Rectal smooth muscle tissue (tissue), 1 donor: ENCODE results near the gene C18orf54.
"Not testable (repeated sequence)": the region's sequence is repeated elsewhere in the genome, so short reads cannot be mapped to it uniquely, and the experiment has no call there.

Source experiments
- H3K27ac ChIP-seq: one replicate; pipeline ENCODE4 v1.7.0; 2013; ENCODE audit warnings: low read depth, low read length, inconsistent platforms
- H3K27me3 ChIP-seq: one replicate; pipeline ENCODE4 v1.7.0; 2013; ENCODE audit warnings: low read length; ENCODE audit not compliant: control insufficient read depth, insufficient read depth
- H3K36me3 ChIP-seq: one replicate; pipeline ENCODE4 v1.7.0; 2013; ENCODE audit warnings: low read length; ENCODE audit not compliant: control insufficient read depth, insufficient read depth
- H3K4me1 ChIP-seq: one replicate; pipeline ENCODE4 v1.7.0; 2013; ENCODE audit warnings: low read length; ENCODE audit not compliant: control insufficient read depth, insufficient read depth
- H3K4me3 ChIP-seq: one replicate; pipeline ENCODE4 v1.7.0; 2013; ENCODE audit warnings: low read length
- H3K9ac ChIP-seq: one replicate; pipeline ENCODE4 v1.7.0; 2013; ENCODE audit warnings: low read length

The C18orf54 gene

DNA sequence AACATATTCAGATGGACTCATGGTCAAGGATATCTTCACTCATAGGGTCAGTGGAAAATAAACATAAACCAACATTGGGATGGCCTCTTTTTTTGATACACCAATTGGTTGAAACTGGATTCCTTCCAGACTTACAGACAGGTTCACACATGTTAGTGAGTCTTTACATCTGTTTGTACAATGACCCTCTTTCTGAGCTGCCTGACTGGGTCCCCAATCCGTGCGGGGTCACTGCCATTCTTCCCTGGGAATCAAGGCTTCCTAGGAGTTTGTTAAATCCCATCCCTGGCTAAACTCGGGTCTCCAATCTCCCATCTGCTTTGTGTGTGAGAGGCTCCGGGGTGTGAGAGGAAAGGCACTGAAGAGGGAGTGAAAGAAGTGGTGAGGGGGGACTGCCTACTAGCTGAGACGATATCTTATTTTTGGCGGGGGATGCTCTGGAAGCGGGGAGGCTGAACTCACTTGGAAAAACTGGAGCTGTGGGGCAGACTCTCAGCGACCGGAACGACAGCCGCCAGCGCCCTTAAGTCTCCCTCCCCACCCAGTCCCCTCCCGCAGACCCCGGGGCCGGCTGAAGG lies 535 bp upstream of the C18orf54 start:
- Histone ChIP-seq H3K9ac (peak overlapping the region; percentile 29), H3K4me3 (peak overlapping the region; percentile 90), H3K27me3 (no peaks in the 10 kb centered on the region), H3K4me1 (no peaks in the 10 kb centered on the region), H3K36me3 (no peaks in the 10 kb centered on the region), H3K27ac (no peak overlapping the region)

DNA sequence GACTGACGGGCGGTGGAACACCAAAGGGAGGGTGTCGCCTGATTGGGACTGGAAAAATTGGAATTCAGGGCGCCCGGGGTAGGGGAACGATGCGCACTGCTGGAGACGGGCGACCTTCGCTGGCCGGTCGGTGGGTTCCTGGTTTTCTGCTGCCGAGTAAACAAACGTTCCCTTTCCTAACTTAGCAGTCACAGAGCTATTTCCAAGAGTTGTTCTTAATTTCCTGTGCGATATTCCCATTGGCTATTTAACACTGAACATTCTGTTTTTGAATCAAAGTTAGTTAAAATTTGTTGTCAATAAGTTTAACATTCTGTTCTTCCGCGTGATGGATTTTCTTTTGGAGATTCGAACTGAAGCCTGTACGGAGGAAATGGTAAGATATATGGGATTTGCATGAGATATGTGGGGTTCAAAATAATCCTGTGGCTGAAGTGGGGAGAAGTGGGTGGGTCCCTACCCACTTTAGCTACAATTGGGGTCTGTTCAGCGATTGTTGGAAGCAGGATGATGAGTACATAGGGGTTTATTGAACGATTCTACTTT lies 862 bp downstream of the C18orf54 start:
- Histone ChIP-seq H3K4me3 (peak overlapping the region; percentile 90), H3K9ac (no peak overlapping the region), H3K27ac (no peak overlapping the region), H3K36me3 (no peaks in the 10 kb centered on the region), H3K27me3 (no peaks in the 10 kb centered on the region), H3K4me1 (no peaks in the 10 kb centered on the region)

DNA sequence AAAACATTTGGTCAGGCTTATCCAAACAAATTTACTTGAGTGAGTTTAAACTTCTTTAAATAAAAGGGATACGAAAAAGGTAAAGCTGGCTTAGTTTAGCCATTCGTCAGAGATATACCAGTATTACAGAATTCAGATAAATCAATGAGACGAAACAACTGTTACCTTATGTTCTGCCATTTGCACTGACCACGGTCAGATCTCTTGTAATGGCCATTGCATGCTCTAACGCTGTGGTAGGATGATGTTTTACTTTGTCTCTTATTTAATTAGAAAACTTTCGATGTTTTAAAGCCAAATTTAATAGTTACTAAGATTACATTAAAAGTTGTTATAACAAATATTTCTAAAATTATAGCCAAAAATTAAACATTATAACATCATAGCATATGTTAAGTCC lies 1.5 kb downstream of the C18orf54 start:
- H3K4me3 ChIP-seq = no peak overlapping the region
- no peak overlapping the region for H3K9ac ChIP-seq

DNA sequence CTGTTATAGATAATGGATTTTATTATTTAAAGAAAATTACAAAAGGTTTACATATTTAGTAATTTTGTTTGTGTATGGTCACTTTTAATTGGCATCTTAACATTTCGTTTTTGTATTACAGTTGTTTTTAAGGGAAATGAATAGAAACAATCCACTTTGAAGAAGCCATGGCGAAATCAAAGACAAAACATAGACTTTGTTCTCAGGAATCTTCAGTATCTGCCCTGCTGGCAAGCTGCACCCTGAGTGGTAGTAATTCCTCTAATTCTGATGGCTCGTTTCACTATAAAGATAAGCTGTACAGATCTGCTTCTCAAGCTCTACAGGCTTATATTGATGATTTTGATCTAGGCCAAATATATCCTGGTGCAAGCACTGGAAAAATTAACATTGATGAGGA lies 2.7 kb downstream of the C18orf54 start:
- H3K27ac ChIP-seq = no peak overlapping the region
- H3K27me3 ChIP-seq = no peaks in the 10 kb centered on the region
- no peak overlapping the region for H3K9ac ChIP-seq
- H3K36me3 ChIP-seq = no peaks in the 10 kb centered on the region
- no peak overlapping the region for H3K4me3 ChIP-seq
- H3K4me1 ChIP-seq = no peaks in the 10 kb centered on the region

More for the DNA sequence above, 1.5 kb downstream of the C18orf54 start:
- H3K36me3 ChIP-seq = no peaks in the 10 kb centered on the region
- H3K27me3 ChIP-seq = no peaks in the 10 kb centered on the region
- no peak overlapping the region for H3K27ac ChIP-seq
- no peaks in the 10 kb centered on the region for H3K4me1 ChIP-seq

DNA sequence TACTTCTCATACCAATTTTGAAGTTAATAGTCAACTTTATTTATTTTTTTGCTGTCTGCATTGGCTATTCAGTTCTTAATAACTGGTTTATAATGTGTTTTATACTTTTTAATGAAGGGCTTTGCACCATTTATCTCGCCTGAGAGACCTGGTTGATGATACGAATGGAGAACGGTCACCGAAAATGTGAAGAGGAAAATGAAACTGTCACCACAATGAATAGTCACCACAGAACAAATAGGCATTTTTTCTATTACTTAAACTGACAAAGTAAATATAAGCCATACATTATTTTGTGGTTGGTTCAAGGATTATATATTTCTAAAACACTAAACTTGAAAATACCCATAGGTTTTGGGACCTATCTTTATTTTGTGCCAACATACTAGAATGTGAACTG lies 20.4 kb downstream of the C18orf54 start:
- Histone ChIP-seq H3K36me3 (no peaks in the 10 kb centered on the region), H3K27me3 (no peaks in the 10 kb centered on the region), H3K27ac (no peak overlapping the region), H3K4me1 (no peaks in the 10 kb centered on the region), H3K4me3 (no peak overlapping the region), H3K9ac (no peak overlapping the region)

DNA sequence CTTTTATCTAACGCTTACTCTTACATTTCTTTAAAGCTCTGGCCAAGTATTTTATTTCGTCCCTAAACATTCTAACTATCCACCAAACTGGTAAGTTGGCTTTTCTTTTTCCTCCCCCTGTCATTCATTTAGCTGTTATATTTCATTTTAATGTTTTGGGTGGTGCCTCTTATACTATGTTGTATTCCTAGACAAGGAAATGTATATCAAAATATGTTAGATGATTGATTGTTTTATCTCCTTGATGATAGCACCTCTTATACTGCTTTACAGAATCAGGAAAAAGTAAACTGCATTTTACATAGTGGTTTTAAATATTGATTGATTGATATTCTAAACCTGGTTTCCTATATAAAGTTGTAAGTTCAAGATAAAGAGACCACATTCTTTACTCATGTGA lies 23.9 kb downstream of the C18orf54 start:
- no peak overlapping the region for H3K27ac ChIP-seq

DNA sequence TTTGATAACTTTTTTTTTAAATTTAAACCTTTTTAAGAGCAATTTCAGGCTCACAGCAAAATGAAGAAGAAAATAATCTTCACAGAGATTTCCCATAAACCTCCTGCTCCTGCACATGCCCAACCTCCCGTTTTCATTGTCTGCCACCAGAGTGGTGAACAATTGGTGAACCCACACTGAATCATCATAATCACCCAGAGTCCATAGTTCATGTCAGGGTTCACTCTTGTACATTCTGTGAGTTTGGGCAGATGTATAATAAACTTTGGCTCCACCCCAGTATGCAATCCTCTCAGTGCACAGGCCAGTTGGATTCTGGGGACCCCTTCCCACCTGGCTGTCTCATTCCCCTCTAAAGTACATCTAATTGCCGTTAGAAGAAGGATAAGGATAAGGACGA lies 24.4 kb downstream of the C18orf54 start:
- no peaks in the 10 kb centered on the region for H3K27me3 ChIP-seq
- no peak overlapping the region for H3K4me3 ChIP-seq
- no peaks in the 10 kb centered on the region for H3K4me1 ChIP-seq
- H3K27ac ChIP-seq = no peak overlapping the region
- no peaks in the 10 kb centered on the region for H3K36me3 ChIP-seq
- no peak overlapping the region for H3K9ac ChIP-seq

More for the DNA sequence above, 23.9 kb downstream of the C18orf54 start:
- Histone ChIP-seq H3K36me3 (no peaks in the 10 kb centered on the region), H3K4me1 (no peaks in the 10 kb centered on the region), H3K9ac (no peak overlapping the region), H3K27me3 (no peaks in the 10 kb centered on the region), H3K4me3 (no peak overlapping the region)

DNA sequence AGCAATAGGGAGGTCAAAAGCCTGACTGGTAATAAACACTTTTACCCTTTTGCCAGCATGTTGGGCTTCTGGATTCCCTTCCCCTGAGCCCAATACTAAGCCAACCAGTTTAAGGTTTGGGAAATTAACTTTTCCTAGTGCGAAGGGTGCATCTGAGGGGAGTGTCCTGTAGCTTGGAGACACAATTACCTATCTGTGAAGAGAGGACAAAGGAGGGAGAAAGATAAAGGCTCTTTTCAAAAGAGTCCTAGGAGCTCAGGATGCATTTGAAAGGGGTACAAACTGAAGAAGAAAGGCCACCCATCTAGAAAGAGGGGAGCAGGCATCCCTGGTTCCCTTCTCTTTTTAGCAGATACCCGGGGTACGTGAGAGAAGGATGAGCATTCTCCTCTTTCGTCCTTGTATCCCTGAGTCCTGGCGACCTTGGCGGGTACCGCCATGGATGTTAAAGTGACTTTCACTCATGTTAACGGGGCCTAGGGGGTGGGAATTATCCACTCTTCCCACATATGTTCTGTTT lies 25.1 kb downstream of the C18orf54 start:
- H3K27ac ChIP-seq = no peak overlapping the region
- no peak overlapping the region for H3K4me3 ChIP-seq
- no peaks in the 10 kb centered on the region for H3K27me3 ChIP-seq
- no peak overlapping the region for H3K9ac ChIP-seq
- H3K36me3 ChIP-seq = no peaks in the 10 kb centered on the region
- H3K4me1 ChIP-seq = no peaks in the 10 kb centered on the region

DNA sequence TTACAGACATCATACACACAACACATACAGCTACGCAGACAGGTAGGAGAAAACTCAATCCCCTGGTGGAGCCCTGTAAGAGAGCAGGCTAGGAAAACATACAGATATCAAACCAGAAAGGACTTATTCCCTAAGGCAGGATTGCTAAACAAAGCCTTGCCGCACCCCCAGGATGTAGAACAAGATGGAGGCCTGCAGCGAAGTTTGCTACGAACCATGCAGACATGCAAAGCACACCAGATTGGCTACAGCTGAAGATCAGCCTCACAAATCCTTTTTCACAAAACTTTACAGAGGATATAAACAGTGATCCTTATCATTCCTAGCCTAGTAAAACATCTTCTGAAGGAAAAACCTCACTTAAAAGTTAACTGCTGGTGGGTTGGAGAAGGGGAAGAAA lies 28.3 kb downstream of the C18orf54 start:
- Histone ChIP-seq H3K27me3 (no peaks in the 10 kb centered on the region), H3K27ac (no peak overlapping the region), H3K36me3 (no peaks in the 10 kb centered on the region), H3K4me1 (no peaks in the 10 kb centered on the region), H3K9ac (no peak overlapping the region), H3K4me3 (no peak overlapping the region)

DNA sequence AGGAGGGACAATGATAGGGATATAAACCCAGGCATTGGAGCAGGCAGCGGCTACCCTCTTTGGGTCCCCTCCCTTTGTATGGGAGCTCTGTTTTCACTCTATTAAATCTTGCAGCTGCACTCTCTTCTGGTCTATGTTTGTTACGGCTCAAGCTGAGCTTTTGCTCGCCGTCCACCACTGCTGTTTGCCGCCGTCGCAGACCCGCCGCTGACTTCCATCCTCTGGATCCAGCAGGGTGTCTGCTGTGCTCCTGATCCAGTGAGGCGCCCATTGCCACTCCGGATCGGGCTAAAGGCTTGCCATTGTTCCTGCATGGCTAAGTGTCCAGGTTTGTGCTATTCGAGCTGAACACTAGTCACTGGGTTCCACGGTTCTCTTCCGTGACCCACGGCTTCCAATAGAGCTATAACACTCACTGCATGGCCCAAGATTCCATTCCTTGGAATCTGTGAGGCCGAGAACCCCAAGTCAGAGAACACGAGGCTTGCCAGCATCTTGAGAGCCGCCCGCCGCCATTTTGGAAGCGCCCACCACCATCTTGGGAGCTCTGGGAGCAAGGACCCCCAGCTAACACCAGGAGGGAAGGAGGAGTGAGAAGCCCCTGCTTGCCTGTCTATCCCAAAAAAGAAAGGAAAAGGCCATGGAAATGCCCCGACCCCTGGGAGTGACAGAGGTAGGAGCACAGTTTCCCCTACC lies 29.2 kb downstream of the C18orf54 start:
- not testable (repeated sequence) for H3K9ac ChIP-seq, H3K27ac ChIP-seq, H3K4me1 ChIP-seq, H3K27me3 ChIP-seq, H3K36me3 ChIP-seq, H3K4me3 ChIP-seq

DNA sequence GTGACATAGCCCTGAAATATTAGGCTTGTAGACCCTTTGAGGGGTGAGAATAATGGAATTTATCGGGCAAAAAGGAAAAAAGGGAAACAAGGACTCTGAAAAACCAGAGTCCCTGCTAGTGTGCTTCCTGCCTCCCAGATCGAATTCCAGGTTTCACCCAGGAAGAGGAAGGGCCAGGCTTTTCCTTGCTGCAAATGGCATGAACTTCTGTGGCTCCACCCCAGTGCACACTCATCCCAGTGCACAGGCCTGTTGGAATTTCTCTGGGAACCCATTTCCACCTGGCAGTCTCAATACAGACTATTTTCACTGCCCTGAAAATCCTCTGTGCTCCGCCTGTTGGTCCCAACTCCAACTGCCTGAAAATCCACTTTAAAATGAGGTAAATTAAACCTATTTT lies 29.9 kb downstream of the C18orf54 start:
- no peaks in the 10 kb centered on the region for H3K4me1 ChIP-seq
- no peaks in the 10 kb centered on the region for H3K27me3 ChIP-seq
- no peak overlapping the region for H3K4me3 ChIP-seq
- H3K36me3 ChIP-seq = no peaks in the 10 kb centered on the region
- no peak overlapping the region for H3K27ac ChIP-seq
- no peak overlapping the region for H3K9ac ChIP-seq

DNA sequence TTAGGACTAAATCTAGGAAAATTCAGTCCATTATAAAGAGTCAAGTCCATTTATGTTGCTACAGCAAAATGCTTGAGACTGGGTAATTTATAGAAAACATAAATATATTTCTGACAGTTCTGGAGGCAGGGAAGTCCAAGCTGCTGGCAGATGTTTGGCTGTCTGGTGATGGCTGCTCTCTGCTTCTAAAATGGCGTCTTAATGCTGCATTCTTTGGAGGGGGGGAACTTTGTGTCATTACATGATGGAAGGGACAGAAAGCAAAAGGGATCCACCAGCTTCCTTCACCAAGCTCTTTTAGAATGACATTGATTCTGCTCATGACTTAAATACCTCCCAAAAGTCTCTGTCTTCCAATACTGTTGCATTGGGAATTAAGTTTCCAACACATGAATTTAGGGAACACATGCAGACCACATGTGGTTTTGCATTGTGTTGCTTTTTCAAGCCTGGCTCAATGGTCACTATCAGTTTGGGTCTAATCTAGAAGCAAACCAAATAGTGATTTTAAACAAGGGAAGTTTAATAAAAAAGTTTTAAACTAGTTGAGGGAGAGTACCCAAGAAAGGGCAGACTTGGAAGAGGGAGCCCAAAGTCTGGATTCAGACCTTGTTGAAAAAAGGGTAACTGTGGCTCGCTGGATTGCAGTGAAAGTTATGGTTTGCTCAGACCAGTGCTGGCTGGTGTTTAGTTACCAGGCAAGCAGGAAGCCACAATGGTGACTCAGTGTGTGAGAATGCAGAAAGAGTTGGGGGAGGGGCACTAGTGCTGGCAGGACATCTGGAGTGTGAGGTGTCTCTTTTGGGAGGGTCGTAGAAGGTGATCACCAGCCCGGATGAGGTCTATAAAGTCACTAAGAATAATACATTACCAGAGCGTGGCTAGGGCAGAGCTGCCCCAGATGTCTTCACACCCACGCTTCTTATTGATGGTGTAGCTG lies 30.8 kb downstream of the C18orf54 start:
- H3K4me3 ChIP-seq = no peak overlapping the region
- H3K27me3 ChIP-seq = no peaks in the 10 kb centered on the region
- H3K9ac ChIP-seq = no peak overlapping the region
- no peaks in the 10 kb centered on the region for H3K36me3 ChIP-seq
- H3K4me1 ChIP-seq = no peaks in the 10 kb centered on the region
- no peak overlapping the region for H3K27ac ChIP-seq
